GM13977 (cell line): ENCODE results near the gene FUBP3.

Source experiments
- DNase-seq: peaks from one replicate; pipeline ENCODE4 v3.0.0; 2012; ENCODE audit warnings: low spot score
- CTCF ChIP-seq: IDR thresholded peaks from 2 replicates; pipeline ENCODE4 v1.5.1; 2012; ENCODE audit warnings: mild to moderate bottlenecking, control low read depth; ENCODE audit not compliant: insufficient read depth; ENCODE audit errors: extremely low read depth, missing control alignments
- in situ Hi-C: fragments of 300-500 bp; cut with MboI; formaldehyde crosslinking; loops from one replicate; pipeline ENCODE4 v1.12.0; 2022; ENCODE audit warnings: low sequenced_read_pairs, low pct_unique_long_range_greater_than_20kb, mixed read lengths, inconsistent platforms; ENCODE audit not compliant: unreplicated experiment

FUBP3 gene

GRCh38 chr9:130687615-130688014 lies 108.2 kb downstream of the FUBP3 start:
- DNase-seq = no peak
- TF ChIP-seq CTCF = no peak
- in situ Hi-C loops = loop anchor here (10.0 kb wide), 1 partner anchor 233 kb away; no protein-coding TSS in a partner anchor
